OCI-LY7 (cell line): ENCODE measurements around the gene GALNT2. TPM values are rescaled to one million over a fixed set of nuclear protein-coding genes. Genes with fewer than 3 reads are reported as not detected.

ENCODE experiments used
- BruUV-seq: library from RNA; stranded (reverse); fragments of 400-500 nt; replicated peaks from 2 replicates; lab custom pipeline; 2021; lab: Mats Ljungman, UMichigan
- CTCF ChIA-PET: fragments of 300-600 bp; sonication (Branson Sonifier 250); formaldehyde crosslinking; loops from one replicate; lab custom pipeline; 2022; ENCODE audit warnings: antibody characterized with exemption; ENCODE audit not compliant: unreplicated experiment; lab: Charles Lee
- POLR2A ChIA-PET: fragments of 300-600 bp; sonication (Branson Sonifier 250); formaldehyde crosslinking; loops from one replicate; lab custom pipeline; 2022; ENCODE audit warnings: antibody characterized with exemption; lab: Charles Lee
- DNase-seq: peaks from one replicate; pipeline ENCODE4 v3.0.0-alpha.2; 2015; ENCODE audit warnings: low spot score
- H2AFZ ChIP-seq: fragments of 200-600 bp; sonication (generic), shearing (Covaris generic); 2 replicates; pipeline ENCODE4 v1.6.1; 2014; ENCODE audit warnings: mild to moderate bottlenecking, antibody characterized with exemption, low read length, moderate library complexity
- H3K27ac ChIP-seq: fragments of 200-600 bp; sonication (generic); 2 replicates; pipeline ENCODE4 v1.5.1; 2014; ENCODE audit warnings: mixed run types, low read depth, mild to moderate bottlenecking, moderate library complexity, low read length, inconsistent platforms; ENCODE audit not compliant: poor library complexity, severe bottlenecking
- H3K36me3 ChIP-seq: fragments of 200-600 bp; sonication (generic); 2 replicates; pipeline ENCODE4 v1.6.1; 2014; ENCODE audit warnings: mild to moderate bottlenecking, antibody characterized with exemption, low read length, moderate library complexity, mixed read lengths; ENCODE audit not compliant: insufficient read depth
- H3K4me1 ChIP-seq: fragments of 200-600 bp; sonication (generic); 2 replicates; pipeline ENCODE4 v1.5.1; 2014; ENCODE audit warnings: mild to moderate bottlenecking, low read length; ENCODE audit not compliant: insufficient read depth, poor library complexity, severe bottlenecking
- H3K4me2 ChIP-seq: fragments of 200-600 bp; sonication (generic); 2 replicates; pipeline ENCODE4 v1.6.1; 2014; ENCODE audit warnings: mild to moderate bottlenecking, low read length
- H3K4me3 ChIP-seq: fragments of 200-600 bp; sonication (generic); 2 replicates; pipeline ENCODE4 v1.5.1; 2014; ENCODE audit warnings: mild to moderate bottlenecking, low read depth, low read length; ENCODE audit not compliant: poor library complexity, severe bottlenecking
- H3K79me2 ChIP-seq: fragments of 200-600 bp; sonication (generic); 2 replicates; pipeline ENCODE4 v1.6.1; 2016; ENCODE audit warnings: low read depth, mild to moderate bottlenecking, low read length, moderate library complexity, mixed read lengths; ENCODE audit not compliant: insufficient read depth
- H3K9me2 ChIP-seq: fragments of 200-600 bp; sonication (generic); 2 replicates; pipeline ENCODE4 v1.6.1; 2016; ENCODE audit warnings: mild to moderate bottlenecking, low read length, mixed read lengths; ENCODE audit not compliant: insufficient read depth
- H3K9me3 ChIP-seq: fragments of 200-600 bp; sonication (generic); 2 replicates; pipeline ENCODE4 v1.6.1; 2014; ENCODE audit warnings: mild to moderate bottlenecking, mixed run types, low read length, mixed read lengths
- H4K20me1 ChIP-seq: fragments of 200-600 bp; sonication (generic); 2 replicates; pipeline ENCODE4 v1.6.1; 2014; ENCODE audit warnings: mild to moderate bottlenecking, antibody characterized with exemption, low read length, moderate library complexity, mixed read lengths; ENCODE audit not compliant: insufficient read depth
- CTCF ChIP-seq: fragments of 200-600 bp; sonication (generic); conservative IDR thresholded peaks from 2 replicates; pipeline ENCODE4 v1.5.1; 2014; ENCODE audit warnings: mild to moderate bottlenecking, antibody characterized with exemption, low read length, moderate library complexity, mixed read lengths
- EZH2phosphoT487 ChIP-seq: fragments of 200-600 bp; sonication (generic); IDR thresholded peaks from 2 replicates; pipeline ENCODE4 v1.6.1; 2018; ENCODE audit warnings: low read depth, borderline replicate concordance, mild to moderate bottlenecking, mixed run types, antibody characterized with exemption, low read length, moderate library complexity, mixed read lengths
- intact Hi-C: fragments of 100-400 bp; cut with micrococcal nuclease; formaldehyde crosslinking; loops from one replicate; pipeline ENCODE4 v1.10.0; 2022; ENCODE audit not compliant: unreplicated experiment
- total RNA-seq, 2 experiments: library from RNA; depleted of rRNA in 1 of 2; stranded (reverse); fragments of >200 nt in 1 of 2; shearing (Covaris generic) in 1 of 2; gene quantifications; 2 replicates each; pipeline ENCODE4 v1.2.3, GENCODE V29; 2014 to 2022

Gene GALNT2
- total RNA-seq, 2 experiments from 2014 or later = 29.9 to 67.3 TPM

GRCh38 chr1:230187290-230187689 is 120.3 kb downstream of the GALNT2 start:
- CTCF ChIA-PET = no interaction called here
- H3K4me3 ChIP-seq = no peak overlapping the region
- no peaks in the 10 kb centered on the region for H3K9me2 ChIP-seq
- no TSS peak for BruUV-seq
- no peaks in the 10 kb centered on the region for H3K9me3 ChIP-seq
- intact Hi-C loops = no loop called here
- no peaks in the 10 kb centered on the region for H3K4me1 ChIP-seq
- no peak for DNase-seq
- no peak overlapping the region for H2AFZ ChIP-seq
- no peak overlapping the region for H3K4me2 ChIP-seq
- no peaks in the 10 kb centered on the region for H3K79me2 ChIP-seq
- TF ChIP-seq CTCF (no peak), EZH2phosphoT487 (no peak)
- POLR2A ChIA-PET = interaction anchor here (0.8 to 1.1 kb wide), 2 partner anchors 9 to 13 kb away, joined by 3 to 5 read pairs; no protein-coding TSS in a partner anchor
- H3K27ac ChIP-seq = no peak overlapping the region
- peaks cover 23% of the 10 kb centered on the region for H3K36me3 ChIP-seq
- H4K20me1 ChIP-seq = no peaks in the 10 kb centered on the region

- Histone ChIP-seq H3K27ac (no peak overlapping the region), H3K4me2 (no peak overlapping the region), H3K4me1 (no peaks in the 10 kb centered on the region), H3K36me3 (peaks cover 23% of the 10 kb centered on the region), H3K4me3 (no peak overlapping the region), H3K9me2 (no peaks in the 10 kb centered on the region), H3K79me2 (no peaks in the 10 kb centered on the region), H3K9me3 (no peaks in the 10 kb centered on the region), H2AFZ (no peak overlapping the region), H4K20me1 (no peaks in the 10 kb centered on the region)
- intact Hi-C loops = no loop called here
- no TSS peak for BruUV-seq
- CTCF ChIA-PET = no interaction called here
- TF ChIP-seq EZH2phosphoT487 = no peak
- TF ChIP-seq CTCF = no peak
- DNase-seq = no peak
- POLR2A ChIA-PET = no interaction called here
Observed at GRCh38 chr1:230188826-230189225, 121.8 kb downstream of the GALNT2 start.

GRCh38 chr1:230189341-230189740 is 122.3 kb downstream of the GALNT2 start:
- DNase-seq = no peak

More at GRCh38 chr1:230189341-230189740, 122.3 kb downstream of the GALNT2 start:
- Histone ChIP-seq H3K27ac (no peak overlapping the region), H3K4me1 (no peaks in the 10 kb centered on the region), H2AFZ (no peak overlapping the region), H3K4me3 (no peak overlapping the region), H4K20me1 (no peaks in the 10 kb centered on the region), H3K4me2 (no peak overlapping the region), H3K36me3 (peaks cover 23% of the 10 kb centered on the region), H3K9me3 (no peaks in the 10 kb centered on the region), H3K9me2 (no peaks in the 10 kb centered on the region), H3K79me2 (no peaks in the 10 kb centered on the region)
- intact Hi-C loops = no loop called here
- POLR2A ChIA-PET = no interaction called here
- no peak for TF ChIP-seq EZH2phosphoT487
- no peak for TF ChIP-seq CTCF
- BruUV-seq = no TSS peak
- CTCF ChIA-PET = no interaction called here
